Stimulated activated CD4-positive, alpha-beta T cell treated with anti-CD3 and anti-CD28 coated beads, Interleukin-2, amount 100 ng/mL, for 24 hours (primary cell): ENCODE data around the gene DLG3.

Experiments
- DNase-seq, 2 donors: peaks; one replicate each; pipeline ENCODE4 v3.0.0-alpha.2; 2020

The DLG3 gene

GRCh38 chrX:70437921-70438665 lies 6.5 kb upstream of the DLG3 start:
- no peak for DNase-seq

GRCh38 chrX:70439016-70439415 lies 5.6 kb upstream of the DLG3 start:
- DNase-seq, result no peak

- no peak for DNase-seq
These were observed 2.4 kb upstream of the DLG3 start for GRCh38 chrX:70442224-70442623.

- no peak for DNase-seq
These were observed 466 bp downstream of the DLG3 start for GRCh38 chrX:70444946-70445656.

GRCh38 chrX:70445951-70446350 lies 1.3 kb downstream of the DLG3 start:
- no peak for DNase-seq

- DNase-seq, result no peak
These were observed 2.0 kb downstream of the DLG3 start for GRCh38 chrX:70446380-70447350.

- no peak for DNase-seq
These were observed 4.9 kb downstream of the DLG3 start for GRCh38 chrX:70449457-70449966.

GRCh38 chrX:70452143-70452733 lies 7.6 kb downstream of the DLG3 start:
- DNase-seq, result peak; percentile 61 to 65

GRCh38 chrX:70453024-70453618 lies 8.5 kb downstream of the DLG3 start:
- no peak for DNase-seq

- DNase-seq, result peak; percentile 65 to 75
These were observed 10.1 kb downstream of the DLG3 start for GRCh38 chrX:70454441-70455365.

GRCh38 chrX:70455366-70456202 lies 10.9 kb downstream of the DLG3 start:
- DNase-seq, result no peak

- no peak for DNase-seq
These were observed 11.6 kb downstream of the DLG3 start for GRCh38 chrX:70456256-70456655.

- no peak for DNase-seq
These were observed 16.4 kb downstream of the DLG3 start for GRCh38 chrX:70461026-70461425.

GRCh38 chrX:70464051-70464450 lies 19.4 kb downstream of the DLG3 start:
- DNase-seq, result no peak

- no peak for DNase-seq
These were observed 22.3 kb downstream of the DLG3 start for GRCh38 chrX:70466968-70467367.

GRCh38 chrX:70468709-70469108 lies 24.1 kb downstream of the DLG3 start:
- no peak for DNase-seq

- DNase-seq, result no peak
These were observed 26.2 kb downstream of the DLG3 start for GRCh38 chrX:70470850-70471289.

GRCh38 chrX:70476166-70476933 lies 31.7 kb downstream of the DLG3 start:
- DNase-seq, result no peak
